Measurements from ENCODE around the gene SRPK1. TPM values are rescaled to one million over a fixed set of nuclear protein-coding genes. Genes with fewer than 3 reads are reported as not detected.

Gene SRPK1
- total RNA-seq: 100 to 1,000 TPM; 100 to 118 TPM

DNA sequence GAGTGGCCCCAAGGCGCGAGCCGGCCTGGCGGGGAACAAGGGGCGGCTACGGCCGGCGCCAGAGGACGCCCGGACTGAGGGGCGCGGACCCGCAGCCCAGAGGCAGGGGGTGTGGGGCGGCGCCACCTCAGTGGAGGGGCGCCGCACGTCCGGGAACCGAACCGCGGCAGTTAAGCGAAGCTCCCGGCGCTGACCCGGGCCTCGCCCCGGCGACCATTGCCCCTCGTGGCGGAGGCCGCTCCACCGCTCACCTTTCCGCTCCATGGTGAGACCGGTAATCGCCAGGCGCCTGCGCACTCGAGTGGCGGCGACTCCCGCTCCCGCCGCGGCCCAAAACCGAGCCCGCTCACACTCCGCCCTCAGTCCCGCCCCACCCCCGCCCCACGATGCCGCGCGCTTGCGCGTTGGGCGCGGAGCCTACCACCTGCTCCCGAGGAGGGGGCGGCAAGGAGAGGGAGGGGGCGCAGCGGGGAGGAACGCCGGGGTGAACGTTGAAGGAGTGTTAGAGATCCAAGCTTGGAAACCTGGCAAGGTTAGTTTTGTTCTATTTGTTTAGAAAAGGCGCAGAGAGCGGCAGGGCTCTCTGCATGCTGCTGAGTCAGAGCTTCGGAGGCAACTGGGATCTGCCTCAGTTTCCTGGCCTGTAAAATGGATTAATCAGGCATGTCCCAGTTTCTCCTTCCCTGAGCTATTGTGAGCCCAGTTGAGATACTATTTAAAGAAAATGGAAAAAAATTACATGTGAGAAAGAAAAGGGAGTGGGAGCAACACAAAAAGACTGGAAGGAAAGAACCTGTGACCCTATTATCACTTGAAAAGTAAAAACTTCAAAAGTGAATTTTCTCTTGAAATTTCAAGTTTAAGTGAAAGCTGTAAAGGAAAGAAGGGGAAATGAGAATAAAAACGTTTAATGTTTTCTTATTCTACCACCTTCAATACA, at the start of gene SRPK1:
TSS of gene SRPK1 (minus strand) at position 306 of the 940 bp plus-strand sequence. CDS start at position 264, 42 bp downstream.
- peaks cover 29% of the 10 kb centered on the region for H3K36me3 Mint-ChIP-seq (ENCODE audit: low read depth)
- ChIA-PET POLR2A (interaction anchor here (0.6 kb wide), 2 partner anchors 8 to 9 kb away, joined by 3 to 4 read pairs; no protein-coding TSS in a partner anchor), CTCF (interaction anchor here (0.5 to 1.3 kb wide), 5 partner anchors 19 to 369 kb away, joined by 3 to 5 read pairs (median 4); no protein-coding TSS in a partner anchor)
- peak within 1 kb of the TSS; percentile 97 for H3K27ac Mint-ChIP-seq
- peaks cover 45% of the 10 kb centered on the region for H3K4me1 Mint-ChIP-seq
- intact Hi-C loops (cut with DNase I, micrococcal nuclease): loop anchor here (1.0 to 5.0 kb wide), 7 partner anchors 106 to 1066 kb away; partner anchors contain the start of genes MAPK14 (in 2 of the 2), BRPF3 (in 1 of the 2), C6orf89 (in 1 of the 2) and MAPK13 (in 1 of the 2)
- H3K9me3 Mint-ChIP-seq (ENCODE audit: low read depth): no peaks in the 10 kb centered on the region
- H3K27me3 Mint-ChIP-seq: no peaks in the 10 kb centered on the region
- peak; percentile 80 for ATAC-seq
- H3K4me3 Mint-ChIP-seq: peak within 1 kb of the TSS; percentile 95
- peak; percentile 94 for DNase-seq

DNA sequence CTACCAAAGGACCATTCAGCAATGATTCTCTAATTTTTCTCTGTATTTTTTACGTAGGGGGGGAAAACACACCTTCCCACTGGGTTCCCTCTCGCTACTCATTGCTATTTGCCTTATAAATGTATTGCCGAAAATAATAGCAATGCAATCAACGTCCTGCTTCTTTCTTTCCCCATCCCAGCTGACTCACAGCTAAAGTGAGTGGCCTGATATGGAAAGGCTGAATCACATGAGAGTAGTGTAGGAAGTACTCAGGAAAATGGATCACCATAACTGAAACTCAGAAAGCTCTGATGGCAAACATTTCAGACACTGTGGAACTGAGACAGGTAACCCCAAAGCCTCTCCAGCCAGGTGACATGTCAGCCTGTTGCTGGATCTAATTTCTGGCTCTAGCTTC, 49.3 kb upstream of the SRPK1 start:
- Mint-ChIP-seq H3K9me3 (ENCODE audit: low read depth) (no peaks in the 10 kb centered on the region), H3K27ac (no peak overlapping the region), H3K36me3 (ENCODE audit: low read depth) (no peaks in the 10 kb centered on the region), H3K4me3 (no peak overlapping the region), H3K4me1 (peaks cover 10% of the 10 kb centered on the region), H3K27me3 (peaks cover 2% of the 10 kb centered on the region)
- intact Hi-C loops (cut with DNase I, micrococcal nuclease): no loop called here
- POLR2A ChIA-PET: interaction anchor here (0.8 to 1.0 kb wide), 2 partner anchors 152 to 332 kb away, joined by 3 read pairs; no protein-coding TSS in a partner anchor
- CTCF ChIA-PET: interaction anchor here (1.1 kb wide), 1 partner anchor 330 kb away, joined by 3 read pairs; no protein-coding TSS in a partner anchor
- no peak for DNase-seq
- ATAC-seq: no peak

DNA sequence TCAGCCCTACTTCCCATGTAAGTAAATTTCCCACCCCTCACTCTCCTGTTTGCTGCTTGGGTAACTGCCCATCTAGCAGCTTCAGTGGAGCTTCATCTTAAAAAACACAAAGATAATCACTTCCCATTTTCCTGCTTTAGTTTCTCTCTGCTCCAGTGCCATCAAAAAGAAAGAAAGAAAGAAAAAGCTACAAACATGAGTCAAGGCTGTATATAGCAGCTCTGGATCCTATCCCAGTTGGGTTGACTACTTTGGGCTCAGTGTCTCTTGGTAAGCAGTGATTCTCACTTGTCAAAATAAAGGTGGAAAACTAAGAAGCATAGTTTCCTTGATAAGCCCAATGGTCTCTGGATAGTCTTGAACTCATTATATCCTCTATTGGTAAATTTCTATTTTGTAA, 48.7 kb upstream of the SRPK1 start:
- H3K4me1 Mint-ChIP-seq: peaks cover 10% of the 10 kb centered on the region
- CTCF ChIA-PET: interaction anchor here (1.1 kb wide), 1 partner anchor 331 kb away, joined by 3 read pairs; no protein-coding TSS in a partner anchor
- no peak overlapping the region for H3K27ac Mint-ChIP-seq
- DNase-seq (no peak), ATAC-seq (no peak)
- H3K4me3 Mint-ChIP-seq: no peak overlapping the region
- H3K9me3 Mint-ChIP-seq (ENCODE audit: low read depth): no peaks in the 10 kb centered on the region
- intact Hi-C loops (cut with DNase I, micrococcal nuclease): no loop called here
- peaks cover 2% of the 10 kb centered on the region for H3K27me3 Mint-ChIP-seq
- POLR2A ChIA-PET: no interaction called here
- H3K36me3 Mint-ChIP-seq (ENCODE audit: low read depth): no peaks in the 10 kb centered on the region

DNA sequence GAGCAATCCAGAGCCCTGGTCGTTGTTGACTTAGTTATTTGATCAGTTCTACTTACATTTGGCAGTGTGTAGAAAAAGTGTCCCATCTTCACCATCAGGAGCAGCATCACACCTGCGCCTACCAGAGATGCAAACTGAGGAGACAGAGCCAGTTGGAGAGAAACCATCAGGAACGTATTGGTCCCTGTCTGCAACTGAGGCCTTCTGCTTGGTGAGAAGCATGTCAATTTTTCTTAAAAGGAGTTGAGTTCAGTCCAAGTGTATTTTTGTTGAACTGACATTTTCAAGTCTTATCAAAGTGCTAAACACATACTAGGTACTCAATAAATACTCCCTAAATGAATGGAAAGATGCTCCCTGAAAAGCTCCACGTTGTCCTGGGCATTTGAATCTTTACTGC, 47.9 kb upstream of the SRPK1 start:
- ChIA-PET POLR2A (no interaction called here), CTCF (no interaction called here)
- DNase-seq: no peak
- H3K4me1 Mint-ChIP-seq: peaks cover 6% of the 10 kb centered on the region
- no peaks in the 10 kb centered on the region for H3K36me3 Mint-ChIP-seq (ENCODE audit: low read depth)
- peaks cover 2% of the 10 kb centered on the region for H3K27me3 Mint-ChIP-seq
- intact Hi-C loops (cut with DNase I, micrococcal nuclease): no loop called here
- H3K4me3 Mint-ChIP-seq: no peak overlapping the region
- ATAC-seq: no peak
- no peak overlapping the region for H3K27ac Mint-ChIP-seq
- no peaks in the 10 kb centered on the region for H3K9me3 Mint-ChIP-seq (ENCODE audit: low read depth)

DNA sequence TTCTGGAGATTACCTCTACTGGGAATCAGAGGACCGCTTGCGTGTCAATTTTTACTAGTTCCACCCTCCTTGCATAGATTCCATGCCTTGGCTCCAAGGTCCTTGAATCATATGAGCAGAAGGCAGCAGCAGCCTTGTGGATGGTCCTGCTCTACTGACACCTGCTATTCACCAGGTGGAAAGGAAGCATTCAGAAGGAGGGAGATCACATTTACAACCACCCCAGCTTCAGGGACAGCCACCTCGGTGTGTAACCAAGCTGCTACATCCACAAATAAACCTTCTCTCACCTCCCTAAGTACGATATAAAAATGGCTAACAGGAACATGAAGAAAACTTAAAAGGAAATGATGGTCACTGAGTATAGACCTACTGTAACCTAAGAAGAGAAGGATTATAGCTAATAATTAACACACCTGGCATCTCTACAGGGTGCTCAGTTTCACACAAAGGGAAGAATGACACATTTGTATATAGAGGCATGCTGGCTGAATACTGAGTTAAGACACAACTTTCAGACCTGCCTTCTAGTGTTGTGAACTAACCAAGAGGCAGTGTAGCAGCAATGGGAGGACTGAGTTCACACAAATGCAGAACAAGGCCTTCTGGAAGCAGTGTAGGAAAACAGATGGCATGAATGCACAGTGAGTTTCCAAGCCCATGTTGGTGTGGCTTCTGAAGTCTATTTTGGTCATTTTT, 46.3 kb upstream of the SRPK1 start:
- intact Hi-C loops (cut with DNase I, micrococcal nuclease): no loop called here
- Mint-ChIP-seq H3K4me1 (peaks cover 2% of the 10 kb centered on the region), H3K27me3 (peaks cover 2% of the 10 kb centered on the region), H3K27ac (no peak overlapping the region), H3K4me3 (no peak overlapping the region), H3K9me3 (ENCODE audit: low read depth) (no peaks in the 10 kb centered on the region), H3K36me3 (ENCODE audit: low read depth) (no peaks in the 10 kb centered on the region)
- ChIA-PET POLR2A (no interaction called here), CTCF (no interaction called here)
- DNase-seq: no peak
- ATAC-seq: no peak

DNA sequence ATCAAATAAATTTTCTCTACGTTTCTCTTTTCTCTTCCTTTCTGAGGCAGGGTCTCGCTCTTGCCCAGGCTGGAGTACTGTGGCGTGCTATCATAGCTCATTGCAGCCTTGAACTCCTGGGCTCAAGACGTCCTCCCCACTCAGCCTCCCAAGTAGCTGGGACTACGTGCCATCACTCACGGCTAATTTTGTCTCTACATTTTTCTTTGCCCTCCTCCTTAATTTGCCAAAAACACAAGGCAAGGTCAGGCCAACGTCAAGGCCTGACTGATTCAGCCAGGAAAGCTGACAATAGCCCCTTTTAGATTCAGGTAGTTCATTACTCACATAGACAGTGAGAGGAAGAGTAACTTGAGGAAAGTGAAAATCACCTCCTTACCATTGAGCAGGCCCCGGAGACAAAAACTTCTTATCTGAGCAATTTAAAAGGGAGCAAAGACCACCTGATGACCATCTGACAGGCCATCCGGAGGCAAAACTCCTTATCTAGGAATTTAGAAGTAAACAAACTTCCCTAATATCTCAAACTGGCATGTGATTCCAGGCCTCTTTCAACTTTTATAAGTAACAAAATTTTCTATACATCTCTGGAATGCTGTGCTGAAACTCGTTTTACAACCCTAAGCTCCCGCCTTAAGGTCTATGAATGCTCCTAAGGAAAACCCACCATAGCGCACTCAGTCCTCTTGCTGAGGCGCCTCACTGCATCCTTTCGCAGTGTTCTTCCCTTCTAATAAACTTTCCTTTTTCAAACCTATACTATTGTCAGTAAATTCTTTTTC, 42.1 kb upstream of the SRPK1 start:
- ATAC-seq (no peak), DNase-seq (no peak)
- Mint-ChIP-seq H3K27me3 (peaks cover 7% of the 10 kb centered on the region), H3K9me3 (ENCODE audit: low read depth) (no peaks in the 10 kb centered on the region), H3K36me3 (ENCODE audit: low read depth) (no peaks in the 10 kb centered on the region), H3K4me1 (no peaks in the 10 kb centered on the region), H3K27ac (no peak overlapping the region), H3K4me3 (no peak overlapping the region)
- POLR2A ChIA-PET: no interaction called here
- intact Hi-C loops (cut with DNase I, micrococcal nuclease): no loop called here
- CTCF ChIA-PET: no interaction called here

DNA sequence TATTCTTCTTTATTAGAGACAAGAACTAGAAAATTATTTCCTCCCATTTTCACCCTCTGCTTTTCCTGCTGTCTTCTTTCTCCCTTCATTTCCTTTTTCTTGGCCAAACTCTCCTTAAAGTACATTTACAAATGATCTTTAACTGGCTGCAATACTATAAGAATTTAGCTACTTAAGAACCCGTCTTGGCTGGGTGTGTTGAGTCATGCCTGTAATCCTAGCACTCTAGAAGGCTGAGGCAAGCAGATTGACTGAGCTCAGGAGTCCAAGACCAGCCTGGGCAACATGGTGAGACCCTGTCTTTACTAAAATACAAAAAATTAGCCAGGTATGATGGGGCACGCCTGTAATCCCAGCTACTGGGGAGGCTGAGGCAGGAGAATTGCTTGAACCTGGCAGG, 39.3 kb upstream of the SRPK1 start:
- Mint-ChIP-seq H3K36me3 (ENCODE audit: low read depth) (no peaks in the 10 kb centered on the region), H3K27me3 (peaks cover 8% of the 10 kb centered on the region), H3K27ac (no peak overlapping the region), H3K4me3 (no peak overlapping the region), H3K4me1 (no peaks in the 10 kb centered on the region), H3K9me3 (ENCODE audit: low read depth) (no peaks in the 10 kb centered on the region)
- intact Hi-C loops (cut with DNase I, micrococcal nuclease): no loop called here
- ChIA-PET POLR2A (interaction anchor here (0.7 kb wide), 1 partner anchor 29 kb away, joined by 3 read pairs; no protein-coding TSS in a partner anchor), CTCF (no interaction called here)
- DNase-seq (no peak), ATAC-seq (no peak)

DNA sequence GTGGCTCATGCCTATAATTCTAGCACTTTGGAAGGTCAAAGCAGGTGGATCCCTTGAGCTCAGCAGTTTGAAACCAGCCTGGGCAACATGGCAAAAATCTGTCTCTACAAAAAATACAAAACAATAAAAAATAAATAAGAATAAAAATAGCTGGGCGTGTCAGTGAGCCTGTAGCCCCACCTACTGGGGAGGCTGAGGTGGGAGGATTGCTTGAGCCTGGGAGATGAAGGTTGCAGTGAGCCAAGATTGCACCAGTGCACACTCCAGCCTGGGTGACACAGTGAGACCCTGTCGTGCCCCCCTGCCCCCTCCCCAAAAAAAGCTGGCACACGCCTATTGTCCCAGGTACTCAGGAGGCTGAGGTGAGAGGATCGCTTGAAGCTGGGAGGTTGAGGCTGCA, 35.1 kb upstream of the SRPK1 start:
- H3K4me1 Mint-ChIP-seq: peaks cover 14% of the 10 kb centered on the region
- H3K27me3 Mint-ChIP-seq: peaks cover 5% of the 10 kb centered on the region
- H3K36me3 Mint-ChIP-seq (ENCODE audit: low read depth): no peaks in the 10 kb centered on the region
- no peaks in the 10 kb centered on the region for H3K9me3 Mint-ChIP-seq (ENCODE audit: low read depth)
- H3K27ac Mint-ChIP-seq: no peak overlapping the region
- ChIA-PET CTCF (interaction anchor here (0.6 to 1.2 kb wide), 5 partner anchors 24 to 400 kb away, joined by 3 read pairs; no protein-coding TSS in a partner anchor), POLR2A (no interaction called here)
- DNase-seq (peak; percentile 56), ATAC-seq (no peak)
- intact Hi-C loops (cut with DNase I, micrococcal nuclease): loop anchor here in 1 of 2 experiments (10.0 kb wide), 2 partner anchors 191 to 371 kb away; no protein-coding TSS in a partner anchor
- H3K4me3 Mint-ChIP-seq: no peak overlapping the region

DNA sequence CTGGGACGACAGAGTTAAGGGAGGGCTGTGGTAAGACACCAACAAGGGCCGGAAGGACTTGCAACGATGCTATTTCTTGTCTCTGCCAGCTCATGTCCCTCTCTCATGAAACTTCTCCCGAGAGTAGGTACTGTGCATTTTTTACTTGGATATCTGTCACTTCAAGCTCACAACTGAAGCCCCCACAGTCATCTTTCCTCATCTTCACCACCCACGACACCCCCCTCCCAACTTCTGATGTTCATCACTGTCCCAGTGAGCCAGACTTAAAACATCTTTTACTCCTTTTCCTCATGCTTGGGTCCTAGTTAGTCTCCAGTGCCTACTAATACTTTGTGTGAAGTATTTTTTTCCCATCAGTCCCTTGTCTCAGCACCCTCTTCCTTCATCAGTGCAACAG, 34.6 kb upstream of the SRPK1 start:
- H3K9me3 Mint-ChIP-seq (ENCODE audit: low read depth): no peaks in the 10 kb centered on the region
- peaks cover 5% of the 10 kb centered on the region for H3K27me3 Mint-ChIP-seq
- intact Hi-C loops (cut with DNase I, micrococcal nuclease): loop anchor here in 1 of 2 experiments (10.0 kb wide), 2 partner anchors 191 to 371 kb away; no protein-coding TSS in a partner anchor
- DNase-seq (no peak), ATAC-seq (no peak)
- ChIA-PET POLR2A (no interaction called here), CTCF (interaction anchor here (0.6 to 1.2 kb wide), 6 partner anchors 24 to 399 kb away, joined by 3 read pairs; no protein-coding TSS in a partner anchor)
- H3K27ac Mint-ChIP-seq: no peak overlapping the region
- H3K4me3 Mint-ChIP-seq: no peak overlapping the region
- H3K4me1 Mint-ChIP-seq: peaks cover 14% of the 10 kb centered on the region
- H3K36me3 Mint-ChIP-seq (ENCODE audit: low read depth): no peaks in the 10 kb centered on the region

DNA sequence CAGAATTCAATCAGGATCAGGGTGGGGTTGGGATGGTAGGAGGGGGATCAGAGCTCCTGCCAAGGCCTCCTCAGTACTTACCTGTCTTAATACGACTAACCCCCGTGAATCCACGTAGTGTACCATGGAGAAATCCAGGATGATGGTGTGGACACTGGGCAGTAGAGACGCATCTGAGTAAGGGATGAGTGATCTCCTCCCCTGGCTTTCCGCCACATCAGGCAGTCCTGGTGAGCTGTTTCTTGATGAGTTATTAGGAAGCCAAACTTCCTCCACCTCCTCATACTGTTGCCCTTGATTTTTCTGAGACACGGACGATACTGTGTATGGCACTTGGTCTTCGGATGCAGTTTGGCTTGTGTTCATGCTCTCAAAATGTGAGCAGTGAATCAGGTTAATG, 34.2 kb upstream of the SRPK1 start:
- ATAC-seq (no peak), DNase-seq (no peak)
- CTCF ChIA-PET: interaction anchor here (0.9 to 1.1 kb wide), 3 partner anchors 24 to 396 kb away, joined by 3 read pairs; no protein-coding TSS in a partner anchor
- no peak overlapping the region for H3K27ac Mint-ChIP-seq
- H3K9me3 Mint-ChIP-seq (ENCODE audit: low read depth): no peaks in the 10 kb centered on the region
- POLR2A ChIA-PET: no interaction called here
- peaks cover 5% of the 10 kb centered on the region for H3K27me3 Mint-ChIP-seq
- intact Hi-C loops (cut with DNase I, micrococcal nuclease): loop anchor here in 1 of 2 experiments (10.0 kb wide), 2 partner anchors 190 to 370 kb away; no protein-coding TSS in a partner anchor
- H3K36me3 Mint-ChIP-seq (ENCODE audit: low read depth): no peaks in the 10 kb centered on the region
- no peak overlapping the region for H3K4me3 Mint-ChIP-seq
- H3K4me1 Mint-ChIP-seq: peaks cover 14% of the 10 kb centered on the region

All from activated CD4-positive, alpha-beta T cell treated with anti-CD3 and anti-CD28 coated beads for 36 hours (primary cell).